Lower lobe of right lung (tissue), 2 donors: ENCODE data around the gene MATK. TPM values are rescaled to one million over a fixed set of nuclear protein-coding genes. Genes with fewer than 3 reads are reported as not detected.

ENCODE experiments used
- ATAC-seq, 2 donors: fragments of 200-7000 bp; cut with Tn5 transposase; one replicate each; pipeline ENCODE4 v1.9.1; 2020 to 2022; ENCODE audit warnings: mild to moderate bottlenecking in 2 of 2, moderate library complexity in 2 of 2
- DNase-seq: peaks from one replicate; pipeline ENCODE4 v3.0.0-alpha.2; 2020
- H3K27ac ChIP-seq: fragments of 200-600 bp; one replicate; pipeline ENCODE4 v1.8.0; 2022
- H3K27me3 ChIP-seq: fragments of 200-600 bp; one replicate; pipeline ENCODE4 v1.8.0; 2022; ENCODE audit warnings: low read depth
- H3K36me3 ChIP-seq: fragments of 200-600 bp; one replicate; pipeline ENCODE4 v1.8.0; 2022; ENCODE audit warnings: mild to moderate bottlenecking
- H3K4me1 ChIP-seq: fragments of 200-600 bp; one replicate; pipeline ENCODE4 v1.8.0; 2022
- H3K4me3 ChIP-seq: fragments of 200-600 bp; one replicate; pipeline ENCODE4 v1.8.0; 2022; ENCODE audit warnings: mild to moderate bottlenecking
- H3K9me3 ChIP-seq: fragments of 200-600 bp; one replicate; pipeline ENCODE4 v1.8.0; 2022
- intact Hi-C: fragments of 100-400 bp; cut with DNase I; formaldehyde crosslinking; loops from one replicate; pipeline ENCODE4 v1.11.0; 2022
- total RNA-seq: library from RNA; stranded (reverse); fragmentation: NEBNext Ultra II Directional; extraction: Animal tissue kit (Norgen Biotek cat#: 25700); gene quantifications from one replicate; pipeline ENCODE4 v1.2.1, GENCODE V29; 2021
- TF ChIP-seq, protein P1 (sequence below): fragments of 200-600 bp; IDR thresholded peaks from one replicate; pipeline ENCODE4 v1.8.0; 2022; ENCODE audit warnings: antibody characterized with exemption, mild to moderate bottlenecking
- donor health status: DM: no; HTN: yes; CAD: no; lungs with severe emphysema.

MATK gene
- total RNA-seq, 1 donor from 2014 or later, result 11.3 TPM

DNA sequence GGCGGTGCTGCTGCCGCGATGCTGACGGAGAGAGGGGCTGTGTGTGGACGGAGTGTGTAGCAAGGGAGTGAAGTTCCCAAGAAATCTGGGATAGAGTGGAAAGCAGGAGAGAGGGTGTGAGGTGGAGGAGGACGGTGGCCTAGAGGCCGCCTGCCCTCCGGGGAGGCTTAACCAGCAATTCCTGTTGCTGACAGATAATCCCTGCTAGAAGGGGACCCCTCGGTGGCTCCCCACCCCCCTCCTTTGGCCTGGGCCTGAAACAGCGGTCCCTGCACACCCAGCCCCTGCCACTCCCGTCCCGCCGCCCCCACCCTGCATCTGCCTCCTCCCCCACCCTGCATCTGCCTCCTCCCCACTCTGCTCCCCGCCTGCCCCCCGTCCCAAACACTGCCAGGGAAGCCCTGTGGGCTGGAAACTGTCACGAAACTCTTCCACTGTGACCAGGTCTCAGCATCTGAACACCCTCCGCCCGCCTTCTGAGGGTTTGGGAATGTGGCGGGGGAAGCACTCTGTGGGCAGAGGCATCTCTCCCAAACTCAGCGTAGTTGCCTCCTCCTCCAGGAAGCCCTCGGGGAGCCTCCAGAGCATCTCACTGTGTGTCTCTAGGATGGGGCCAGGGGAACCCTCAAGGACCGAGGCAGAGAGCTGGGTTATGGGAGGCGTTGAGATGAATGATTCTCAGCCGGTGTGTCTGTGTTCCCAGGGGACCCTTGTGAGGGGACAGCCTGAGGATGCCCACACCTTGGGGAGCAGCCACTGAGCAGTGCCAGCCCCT lies 17.1 kb upstream of the MATK start:
- H3K9me3 ChIP-seq, result no peaks in the 10 kb centered on the region
- ATAC-seq (no peak), DNase-seq (no peak)
- intact Hi-C loops, result no loop called here
- H3K27ac ChIP-seq, result no peak overlapping the region
- peaks cover 29% of the 10 kb centered on the region for H3K27me3 ChIP-seq
- peaks cover 16% of the 10 kb centered on the region for H3K4me1 ChIP-seq
- H3K4me3 ChIP-seq, result no peak overlapping the region
- H3K36me3 ChIP-seq, result no peaks in the 10 kb centered on the region
- TF ChIP-seq, protein P1, sequence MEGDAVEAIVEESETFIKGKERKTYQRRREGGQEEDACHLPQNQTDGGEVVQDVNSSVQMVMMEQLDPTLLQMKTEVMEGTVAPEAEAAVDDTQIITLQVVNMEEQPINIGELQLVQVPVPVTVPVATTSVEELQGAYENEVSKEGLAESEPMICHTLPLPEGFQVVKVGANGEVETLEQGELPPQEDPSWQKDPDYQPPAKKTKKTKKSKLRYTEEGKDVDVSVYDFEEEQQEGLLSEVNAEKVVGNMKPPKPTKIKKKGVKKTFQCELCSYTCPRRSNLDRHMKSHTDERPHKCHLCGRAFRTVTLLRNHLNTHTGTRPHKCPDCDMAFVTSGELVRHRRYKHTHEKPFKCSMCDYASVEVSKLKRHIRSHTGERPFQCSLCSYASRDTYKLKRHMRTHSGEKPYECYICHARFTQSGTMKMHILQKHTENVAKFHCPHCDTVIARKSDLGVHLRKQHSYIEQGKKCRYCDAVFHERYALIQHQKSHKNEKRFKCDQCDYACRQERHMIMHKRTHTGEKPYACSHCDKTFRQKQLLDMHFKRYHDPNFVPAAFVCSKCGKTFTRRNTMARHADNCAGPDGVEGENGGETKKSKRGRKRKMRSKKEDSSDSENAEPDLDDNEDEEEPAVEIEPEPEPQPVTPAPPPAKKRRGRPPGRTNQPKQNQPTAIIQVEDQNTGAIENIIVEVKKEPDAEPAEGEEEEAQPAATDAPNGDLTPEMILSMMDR, result no peak

DNA sequence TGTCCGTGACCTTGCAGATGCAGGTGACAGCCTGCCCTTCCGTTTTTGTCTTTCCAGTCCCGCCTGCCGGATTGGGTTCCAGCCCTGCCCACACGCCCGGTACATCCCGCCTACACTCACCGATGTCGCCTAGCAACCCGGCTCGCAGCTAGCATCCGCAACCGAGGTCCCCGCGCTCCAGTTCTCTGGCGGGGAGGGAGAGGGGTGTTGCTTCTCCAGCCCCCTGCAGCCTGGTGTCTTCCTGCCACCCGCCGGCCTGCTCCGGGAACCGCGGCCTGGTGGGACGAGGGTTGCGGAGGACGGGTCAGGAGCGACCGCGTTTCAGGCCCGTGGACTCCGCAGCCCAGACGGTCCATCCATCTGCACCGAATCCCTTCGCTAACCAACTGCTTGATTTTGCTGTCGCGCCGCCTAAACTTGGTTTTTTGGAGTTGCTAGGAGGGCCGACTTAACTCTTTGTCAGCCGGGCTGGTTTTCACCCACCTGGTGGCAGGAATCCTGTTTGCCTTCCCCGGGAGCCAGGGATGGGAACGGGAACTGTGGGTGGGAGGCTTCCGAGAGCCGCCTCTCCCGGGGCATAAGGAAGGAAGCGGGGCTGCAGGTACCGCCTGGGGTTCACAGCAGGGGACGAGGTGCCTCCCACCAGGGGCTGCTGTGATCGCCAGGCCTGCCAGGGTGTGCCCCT lies 15.4 kb upstream of the MATK start:
- intact Hi-C loops, result no loop called here
- DNase-seq (peak; percentile 66), ATAC-seq (peak in 1 of 2 donors; percentile 54)
- Histone ChIP-seq H3K27me3 (peaks cover 29% of the 10 kb centered on the region), H3K27ac (peak overlapping the region; percentile 11), H3K4me3 (peak overlapping the region; percentile 33), H3K9me3 (peaks cover 4% of the 10 kb centered on the region), H3K4me1 (peaks cover 16% of the 10 kb centered on the region), H3K36me3 (no peaks in the 10 kb centered on the region)
- TF ChIP-seq, protein P1, result peak; percentile 20

DNA sequence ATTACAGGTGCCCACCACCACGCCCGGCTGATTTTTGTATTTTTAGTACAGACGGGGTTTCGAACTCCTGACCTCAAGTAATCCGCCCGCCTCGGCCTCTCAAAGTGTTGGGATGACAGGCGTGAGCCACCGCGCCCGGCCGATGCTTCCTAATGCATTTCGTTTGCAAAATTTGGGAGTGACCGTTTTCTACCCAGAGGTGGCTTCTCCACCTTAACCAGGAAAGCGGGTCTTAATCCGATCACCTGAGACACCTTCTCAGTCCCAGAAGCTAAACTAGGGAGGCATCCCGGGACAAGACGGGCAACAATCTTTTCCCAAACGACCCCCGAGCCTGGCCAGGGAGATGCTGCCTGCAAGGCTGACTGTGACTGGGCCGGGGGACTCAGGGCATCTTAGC lies 14.8 kb upstream of the MATK start:
- DNase-seq (no peak), ATAC-seq (no peak)
- peaks cover 16% of the 10 kb centered on the region for H3K4me1 ChIP-seq
- H3K27me3 ChIP-seq, result peaks cover 29% of the 10 kb centered on the region
- peak overlapping the region; percentile 33 for H3K4me3 ChIP-seq
- H3K36me3 ChIP-seq, result no peaks in the 10 kb centered on the region
- peaks cover 8% of the 10 kb centered on the region for H3K9me3 ChIP-seq
- peak overlapping the region; percentile 11 for H3K27ac ChIP-seq
- TF ChIP-seq, protein P1, result no peak
- intact Hi-C loops, result no loop called here

DNA sequence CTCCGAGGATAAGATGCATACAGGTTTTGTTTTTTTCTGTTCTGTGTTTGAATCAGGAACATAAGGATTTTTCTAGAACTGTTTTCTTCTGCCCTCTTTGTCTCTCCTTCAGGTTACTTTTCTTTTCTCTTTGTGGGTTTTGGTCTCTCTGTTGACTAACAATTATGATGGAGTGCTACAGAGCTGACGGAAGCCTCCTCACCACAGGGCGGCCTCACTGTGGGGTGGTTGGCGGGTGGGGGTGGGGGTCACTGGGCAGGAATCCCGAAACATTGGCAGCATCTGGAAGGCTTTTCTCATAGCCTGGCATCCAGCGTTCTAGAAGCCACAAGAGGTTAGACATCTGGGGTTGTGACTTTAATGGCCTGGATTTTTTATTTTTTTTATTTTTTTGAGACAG lies 12.0 kb upstream of the MATK start:
- peaks cover 16% of the 10 kb centered on the region for H3K4me1 ChIP-seq
- intact Hi-C loops, result no loop called here
- H3K27ac ChIP-seq, result no peak overlapping the region
- TF ChIP-seq, protein P1, result no peak
- H3K27me3 ChIP-seq, result peaks cover 29% of the 10 kb centered on the region
- no peaks in the 10 kb centered on the region for H3K36me3 ChIP-seq
- no peak overlapping the region for H3K4me3 ChIP-seq
- DNase-seq (no peak), ATAC-seq (no peak)
- peaks cover 8% of the 10 kb centered on the region for H3K9me3 ChIP-seq

DNA sequence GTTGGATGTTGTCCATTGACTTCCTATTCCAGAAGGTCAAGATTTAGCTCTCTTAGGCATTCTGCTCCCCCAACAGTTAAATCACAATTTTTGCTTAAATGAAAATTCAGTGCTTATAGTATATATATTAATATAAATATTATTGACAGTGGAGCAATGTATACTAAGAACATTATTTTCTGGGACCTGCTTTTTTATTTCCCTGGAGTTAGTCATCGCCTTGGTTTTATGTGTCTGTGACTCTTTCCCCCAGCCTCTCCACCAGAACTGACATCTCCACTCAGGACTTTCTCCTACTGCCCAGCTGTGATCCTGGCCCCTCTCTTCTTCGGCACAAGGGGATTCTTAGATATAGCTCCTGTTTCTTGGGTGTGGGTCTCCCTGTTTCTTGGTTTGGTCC lies 10.2 kb upstream of the MATK start:
- peaks cover 18% of the 10 kb centered on the region for H3K27me3 ChIP-seq

More for the DNA sequence above, 10.2 kb upstream of the MATK start:
- no peak overlapping the region for H3K27ac ChIP-seq
- H3K36me3 ChIP-seq, result no peaks in the 10 kb centered on the region
- H3K4me1 ChIP-seq, result peaks cover 9% of the 10 kb centered on the region
- no peak for DNase-seq
- TF ChIP-seq, protein P1, result no peak
- peaks cover 8% of the 10 kb centered on the region for H3K9me3 ChIP-seq
- intact Hi-C loops, result no loop called here
- ATAC-seq, result no peak
- no peak overlapping the region for H3K4me3 ChIP-seq
